Smooth muscle cell (in vitro differentiated cells): ENCODE measurements around the gene PSMA4. TPM values are rescaled to one million over a fixed set of nuclear protein-coding genes. Genes with fewer than 3 reads are reported as not detected.

Experiments
- DNase-seq: peaks from one replicate; lab custom pipeline; 2025; ENCODE audit not compliant: unreplicated experiment; lab: John Stamatoyannopoulos, UW
- H2AFZ ChIP-seq: fragments of 200-600 bp; sonication (generic); 2 replicates; pipeline ENCODE4 v1.6.0; 2016; ENCODE audit warnings: antibody characterized with exemption, low read depth, mild to moderate bottlenecking
- H3F3A ChIP-seq: fragments of 200-600 bp; sonication (generic); 2 replicates; pipeline ENCODE4 v1.6.0; 2017; ENCODE audit warnings: antibody characterized with exemption, low read depth
- H3K27ac ChIP-seq: fragments of 200-600 bp; sonication (generic); 2 replicates; pipeline ENCODE4 v1.5.1; 2016; ENCODE audit warnings: low read depth, mild to moderate bottlenecking
- H3K27me3 ChIP-seq: fragments of 200-600 bp; sonication (generic); 2 replicates; pipeline ENCODE4 v1.6.1; 2016; ENCODE audit warnings: low read depth, mild to moderate bottlenecking
- H3K36me3 ChIP-seq: fragments of 200-600 bp; sonication (generic); 2 replicates; pipeline ENCODE4 v1.5.1; 2016; ENCODE audit warnings: low read depth
- H3K4me1 ChIP-seq: fragments of 200-600 bp; sonication (generic); 2 replicates; pipeline ENCODE4 v1.5.1; 2016; ENCODE audit warnings: low read depth
- H3K4me2 ChIP-seq: fragments of 200-600 bp; sonication (generic); 2 replicates; pipeline ENCODE4 v1.6.0; 2016; ENCODE audit warnings: mild to moderate bottlenecking
- H3K4me3 ChIP-seq: fragments of 200-600 bp; sonication (generic); 2 replicates; pipeline ENCODE4 v1.5.1; 2016; ENCODE audit warnings: mild to moderate bottlenecking
- H3K79me2 ChIP-seq: fragments of 200-600 bp; sonication (generic); 2 replicates; pipeline ENCODE4 v1.6.0; 2016; ENCODE audit warnings: low read depth, mild to moderate bottlenecking
- H3K9ac ChIP-seq: fragments of 200-600 bp; sonication (generic); 2 replicates; pipeline ENCODE4 v1.6.0; 2016; ENCODE audit warnings: low read depth
- H3K9me3 ChIP-seq: fragments of 200-600 bp; sonication (generic); replicated peaks from 2 replicates; pipeline ENCODE4 v1.5.1; 2016; ENCODE audit warnings: low read depth
- H4K20me1 ChIP-seq: fragments of 200-600 bp; sonication (generic); 2 replicates; pipeline ENCODE4 v1.6.0; 2016; ENCODE audit warnings: low read depth
- CTCF ChIP-seq: fragments of 200-600 bp; sonication (generic); IDR thresholded peaks from 2 replicates; pipeline ENCODE4 v1.5.1; 2017; ENCODE audit warnings: borderline replicate concordance, mild to moderate bottlenecking, antibody characterized with exemption; ENCODE audit not compliant: insufficient read depth, poor library complexity, severe bottlenecking
- WGBS: methylation state at CpG from one replicate; pipeline ENCODE4 v1.1.7; 2016; ENCODE audit warnings: low lambda C conversion rate; 5-methylcytosine and 5-hydroxymethylcytosine counted together
- polyA plus RNA-seq: library from polyadenylated mRNA; unstranded; fragments of >200 nt; fragmentation: Nextera tagmentation; extraction: Ambion mirVana; gene quantifications from 2 replicates; pipeline ENCODE4 v1.2.1, GENCODE V29; 2016
- total RNA-seq: library from RNA; depleted of rRNA; stranded (reverse); fragments of >200 nt; gene quantifications from 2 replicates; pipeline ENCODE4 v1.2.3, GENCODE V29; 2014

The PSMA4 gene
- total and polyA plus RNA-seq, 2 experiments from 2014 or later: 198 to 245 TPM

GRCh38 chr15:78570710-78571109 lies 30.5 kb downstream of the PSMA4 start:
- Histone ChIP-seq H3K4me3 (no peak overlapping the region), H2AFZ (no peak overlapping the region), H3K4me2 (no peak overlapping the region), H3K79me2 (no peaks in the 10 kb centered on the region), H3K27ac (no peak overlapping the region), H3F3A (no peaks in the 10 kb centered on the region), H3K9me3 (no peaks in the 10 kb centered on the region), H3K4me1 (no peaks in the 10 kb centered on the region), H3K27me3 (peaks cover 4% of the 10 kb centered on the region), H3K36me3 (no peaks in the 10 kb centered on the region), H4K20me1 (no peaks in the 10 kb centered on the region), H3K9ac (no peak overlapping the region)
- TF ChIP-seq CTCF: no peak
- 89% methylated on average over 2 of the region's 2 CpGs for WGBS
- no peak for DNase-seq

GRCh38 chr15:78571382-78571781 lies 31.1 kb downstream of the PSMA4 start:
- no peak overlapping the region for H3K9ac ChIP-seq
- H2AFZ ChIP-seq: no peak overlapping the region
- no peak overlapping the region for H3K27ac ChIP-seq
- DNase-seq: no peak
- no peak overlapping the region for H3K4me2 ChIP-seq
- H4K20me1 ChIP-seq: no peaks in the 10 kb centered on the region
- 89% methylated on average over 4 of the region's 4 CpGs for WGBS
- H3F3A ChIP-seq: no peaks in the 10 kb centered on the region
- no peak for TF ChIP-seq CTCF
- H3K4me1 ChIP-seq: no peaks in the 10 kb centered on the region
- H3K4me3 ChIP-seq: no peak overlapping the region
- no peaks in the 10 kb centered on the region for H3K9me3 ChIP-seq
- no peaks in the 10 kb centered on the region for H3K36me3 ChIP-seq
- peaks cover 3% of the 10 kb centered on the region for H3K27me3 ChIP-seq
- no peaks in the 10 kb centered on the region for H3K79me2 ChIP-seq

GRCh38 chr15:78573416-78573815 lies 33.2 kb downstream of the PSMA4 start:
- no peaks in the 10 kb centered on the region for H3K9me3 ChIP-seq
- H3K36me3 ChIP-seq: no peaks in the 10 kb centered on the region
- no peaks in the 10 kb centered on the region for H3K4me1 ChIP-seq
- H3F3A ChIP-seq: no peaks in the 10 kb centered on the region
- no peak for DNase-seq
- H3K27me3 ChIP-seq: no peaks in the 10 kb centered on the region
- H2AFZ ChIP-seq: no peak overlapping the region
- no peaks in the 10 kb centered on the region for H4K20me1 ChIP-seq
- H3K79me2 ChIP-seq: no peaks in the 10 kb centered on the region
- WGBS: 72% methylated on average over 4 of the region's 4 CpGs
- TF ChIP-seq CTCF: no peak
- H3K9ac ChIP-seq: no peak overlapping the region
- H3K4me2 ChIP-seq: no peak overlapping the region
- H3K27ac ChIP-seq: no peak overlapping the region
- H3K4me3 ChIP-seq: no peak overlapping the region

- no peak overlapping the region for H3K4me3 ChIP-seq
- H3K36me3 ChIP-seq: no peaks in the 10 kb centered on the region
- H3K79me2 ChIP-seq: no peaks in the 10 kb centered on the region
- no peaks in the 10 kb centered on the region for H3K4me1 ChIP-seq
- H3F3A ChIP-seq: no peaks in the 10 kb centered on the region
- H3K9me3 ChIP-seq: no peaks in the 10 kb centered on the region
- no peak overlapping the region for H2AFZ ChIP-seq
- WGBS: 100% methylated on average over 1 of the region's 1 CpG
- no peaks in the 10 kb centered on the region for H3K27me3 ChIP-seq
- H3K9ac ChIP-seq: no peak overlapping the region
- TF ChIP-seq CTCF: no peak
- H3K27ac ChIP-seq: no peak overlapping the region
- no peak overlapping the region for H3K4me2 ChIP-seq
- no peaks in the 10 kb centered on the region for H4K20me1 ChIP-seq
- no peak for DNase-seq
These were observed 34.7 kb downstream of the PSMA4 start for GRCh38 chr15:78574944-78575343.
